GM19193 (cell line): ENCODE data around the gene ADIG.

Experiments used
- POLR2A ChIP-seq: IDR thresholded peaks from 4 replicates; pipeline ENCODE4 v1.6.1; 2011; ENCODE audit not compliant: insufficient read depth, insufficient read length; ENCODE audit errors: extremely low read depth

The ADIG gene

GRCh38 chr20:38633577-38634093, 52.6 kb downstream of the ADIG start:
- no peak for TF ChIP-seq POLR2A

- no peak for TF ChIP-seq POLR2A
These were observed 54.8 kb downstream of the ADIG start for GRCh38 chr20:38635721-38636288.
